GM19438 (cell line): ENCODE measurements around the gene MACROD2.
A peak's percentile ranks its signal among the peaks of the same experiment; 100 is the strongest.

Source experiments
- ATAC-seq: cut with Tn5 transposase; IDR thresholded peaks from one replicate; pipeline ENCODE4 v1.9.1; 2021; ENCODE audit warnings: low read depth; ENCODE audit not compliant: unreplicated experiment

The MACROD2 gene

GRCh38 chr20:15637950-15638754 lies 1642.8 kb downstream of the MACROD2 start:
- ATAC-seq: no peak

DNA sequence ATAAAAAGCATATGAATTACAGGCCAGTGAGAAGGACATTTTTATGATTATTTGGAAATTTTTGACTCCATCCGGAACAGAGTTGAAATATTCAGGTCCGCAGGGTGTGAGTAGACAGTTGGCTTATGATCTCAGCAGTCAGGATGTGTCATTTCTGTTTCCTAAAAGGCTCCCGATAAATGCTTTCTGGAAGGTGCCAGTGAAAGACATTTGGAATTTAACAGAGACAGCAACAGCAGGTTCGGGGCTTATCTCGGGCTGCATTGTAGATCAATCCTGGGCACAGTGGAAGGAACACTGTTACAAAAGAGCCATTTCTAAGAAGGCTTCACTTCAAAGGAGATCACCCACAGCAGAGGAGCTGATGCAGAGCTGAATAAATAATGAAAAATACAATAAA lies 1643.5 kb downstream of the MACROD2 start:
- ATAC-seq: no peak

DNA sequence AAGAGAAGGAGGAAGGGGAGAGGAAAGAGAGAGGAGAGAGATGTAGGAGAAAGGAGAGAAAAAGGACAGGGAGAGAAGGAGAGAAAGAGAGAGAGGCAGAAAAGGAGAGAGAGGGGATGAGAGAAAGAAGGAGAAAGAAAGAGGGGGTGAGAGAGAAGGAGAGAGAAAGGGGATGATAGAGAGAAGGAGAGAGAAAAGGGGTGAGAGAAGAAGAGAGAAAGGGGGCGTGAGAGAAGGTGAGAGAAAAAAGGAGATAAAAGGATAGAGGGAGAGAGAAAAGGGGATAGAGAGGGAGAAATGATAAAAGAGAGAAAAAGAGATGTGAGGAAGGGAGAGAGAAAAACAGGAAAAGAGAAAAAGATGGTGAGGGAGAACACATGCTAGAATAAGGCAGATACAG lies 1644.5 kb downstream of the MACROD2 start:
- ATAC-seq: no peak

- no peak for ATAC-seq
Measured at GRCh38 chr20:15642109-15642508, 1646.8 kb downstream of the MACROD2 start.

DNA sequence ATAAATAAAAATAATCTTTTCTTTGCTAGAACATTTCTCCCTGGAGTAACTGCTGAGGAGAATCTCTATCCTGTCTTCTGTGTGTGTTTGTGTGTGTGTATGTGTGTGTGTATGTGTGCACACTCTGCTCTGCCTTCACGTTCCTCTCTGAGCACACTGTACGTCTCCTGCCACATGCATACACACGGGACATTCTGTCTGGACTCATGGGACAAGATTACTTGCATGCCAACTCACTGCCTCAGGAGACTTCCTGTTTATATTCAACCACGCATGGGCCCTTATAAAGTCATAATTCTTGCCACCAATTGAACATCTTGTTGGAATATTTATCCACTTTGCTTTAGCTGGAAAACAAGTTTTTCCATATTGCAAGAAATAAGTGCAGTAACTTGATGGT lies 1647.4 kb downstream of the MACROD2 start:
- no peak for ATAC-seq

GRCh38 chr20:15643713-15644112 lies 1648.4 kb downstream of the MACROD2 start:
- ATAC-seq: no peak

DNA sequence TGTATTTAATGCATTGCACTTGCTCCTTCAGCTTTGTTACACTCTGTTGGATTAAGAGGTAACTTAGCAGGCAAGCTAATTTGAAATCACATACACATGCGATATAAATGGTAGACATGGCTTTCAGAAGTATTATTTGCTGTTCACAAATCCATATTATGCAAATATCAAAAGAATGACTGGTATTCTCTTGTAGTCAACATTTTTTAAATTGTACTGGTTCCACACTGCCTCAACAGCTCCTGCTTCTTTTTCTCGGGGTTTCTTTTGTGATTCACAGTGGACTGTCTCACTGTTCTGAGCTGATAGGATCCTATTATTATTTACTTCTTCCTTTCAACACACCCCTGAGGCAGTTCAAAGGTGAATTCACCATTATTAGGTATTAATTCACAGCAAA lies 1650.5 kb downstream of the MACROD2 start:
- ATAC-seq: no peak

GRCh38 chr20:15653396-15654207 lies 1658.3 kb downstream of the MACROD2 start:
- ATAC-seq: no peak

- peak; percentile 96 for ATAC-seq
Measured at GRCh38 chr20:15654208-15654649, 1658.9 kb downstream of the MACROD2 start.

DNA sequence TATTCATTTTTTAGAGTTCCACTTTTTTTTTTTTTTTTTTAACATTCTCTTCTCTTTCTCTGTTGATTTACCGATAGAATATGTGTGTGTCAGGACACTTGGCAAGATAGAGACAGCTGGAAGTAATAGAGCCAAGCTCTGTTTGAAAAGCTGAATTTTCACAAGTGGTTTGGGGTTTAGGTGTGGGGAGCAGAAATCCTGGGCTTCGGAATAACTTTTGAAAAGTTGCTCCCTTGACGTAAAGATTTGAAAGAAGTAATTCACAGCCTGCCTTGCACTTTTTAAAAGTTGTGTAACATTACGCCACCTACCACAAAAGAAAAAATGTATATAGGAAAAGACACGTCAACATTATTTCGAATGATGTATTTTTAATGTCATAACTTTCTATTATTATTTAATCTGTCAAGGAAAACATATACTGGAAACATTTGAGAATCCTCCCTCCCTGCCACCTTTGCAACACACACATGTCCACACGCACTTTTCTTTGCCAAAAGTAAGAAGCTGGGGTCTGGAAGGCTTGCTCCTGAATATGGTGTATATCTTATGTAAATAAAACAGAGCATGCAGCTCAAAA lies 1660.1 kb downstream of the MACROD2 start:
- no peak for ATAC-seq

- no peak for ATAC-seq
Measured at GRCh38 chr20:15656124-15656523, 1660.8 kb downstream of the MACROD2 start.

DNA sequence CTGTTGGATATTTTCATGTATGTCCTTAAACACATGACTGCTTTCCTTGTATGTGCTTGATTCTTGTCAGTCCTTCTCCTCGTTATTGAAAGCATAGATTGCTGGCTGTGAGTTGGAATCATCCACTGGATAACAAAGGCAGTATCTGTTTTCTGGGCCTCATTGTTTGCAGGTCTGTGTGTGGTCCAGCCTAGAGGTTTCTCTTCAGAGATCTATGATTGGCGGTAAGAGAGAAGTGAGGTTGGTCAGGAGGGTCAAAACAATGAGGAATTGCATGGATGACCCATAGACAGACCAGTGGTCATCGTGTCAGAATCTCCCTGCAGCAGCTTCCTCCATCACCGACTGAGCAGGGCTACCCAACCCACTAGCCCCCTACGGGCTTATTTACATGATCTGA lies 1663.0 kb downstream of the MACROD2 start:
- ATAC-seq: no peak

DNA sequence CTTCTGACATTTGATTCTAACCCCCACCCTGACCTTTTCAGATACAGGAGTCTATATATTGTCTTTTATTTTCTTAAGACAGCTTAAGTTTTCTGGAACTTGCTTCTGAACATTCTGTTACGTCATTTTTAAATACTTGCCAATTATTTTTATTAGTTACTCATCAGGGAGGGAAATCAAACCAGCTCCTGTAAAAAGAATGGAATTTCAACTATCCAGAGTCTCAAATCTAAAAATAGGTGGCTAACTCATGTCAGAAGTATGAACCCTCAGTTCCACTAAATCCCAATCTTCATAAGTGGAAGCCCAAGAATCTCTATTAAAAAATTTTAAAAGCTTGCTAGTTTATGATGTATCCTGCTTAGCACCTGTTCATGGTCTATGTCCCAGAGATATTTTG lies 1677.9 kb downstream of the MACROD2 start:
- ATAC-seq: no peak

GRCh38 chr20:15674253-15675060 lies 1679.1 kb downstream of the MACROD2 start:
- no peak for ATAC-seq

- no peak for ATAC-seq
Measured at GRCh38 chr20:15675061-15675514, 1679.8 kb downstream of the MACROD2 start.

DNA sequence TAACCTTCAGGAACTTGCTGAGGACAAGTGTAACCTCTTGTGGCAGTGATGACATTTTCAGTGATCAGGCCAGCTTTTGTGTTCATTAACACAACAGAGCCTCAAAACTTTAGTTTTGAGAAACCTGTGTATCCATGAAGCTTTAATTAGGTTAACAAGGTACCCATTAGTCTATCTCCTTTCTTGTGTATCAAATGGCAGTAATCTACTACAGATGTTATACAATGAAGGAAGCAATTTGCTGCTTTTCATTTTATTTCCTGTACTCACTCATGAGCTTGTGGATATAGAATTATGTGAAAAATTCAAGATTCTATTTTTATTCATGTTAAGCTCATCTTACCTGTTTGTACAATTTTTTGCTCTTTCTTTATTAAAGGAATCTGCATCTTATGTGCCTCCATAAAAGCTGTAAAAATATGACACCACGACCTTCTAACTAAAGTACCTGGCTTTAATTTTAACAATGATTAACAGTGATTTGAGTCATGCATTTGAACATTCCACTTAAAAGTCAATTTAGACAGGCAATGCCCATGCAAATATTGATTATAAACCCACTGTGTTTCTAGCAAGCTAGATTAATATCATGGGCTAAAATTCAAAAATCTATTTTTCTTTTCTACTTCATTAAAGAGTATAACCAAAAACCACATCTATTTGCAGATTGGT lies 1680.6 kb downstream of the MACROD2 start:
- no peak for ATAC-seq

- no peak for ATAC-seq
Measured at GRCh38 chr20:15676815-15677214, 1681.5 kb downstream of the MACROD2 start.

- ATAC-seq: no peak
Measured at GRCh38 chr20:15682690-15683089, 1687.4 kb downstream of the MACROD2 start.

DNA sequence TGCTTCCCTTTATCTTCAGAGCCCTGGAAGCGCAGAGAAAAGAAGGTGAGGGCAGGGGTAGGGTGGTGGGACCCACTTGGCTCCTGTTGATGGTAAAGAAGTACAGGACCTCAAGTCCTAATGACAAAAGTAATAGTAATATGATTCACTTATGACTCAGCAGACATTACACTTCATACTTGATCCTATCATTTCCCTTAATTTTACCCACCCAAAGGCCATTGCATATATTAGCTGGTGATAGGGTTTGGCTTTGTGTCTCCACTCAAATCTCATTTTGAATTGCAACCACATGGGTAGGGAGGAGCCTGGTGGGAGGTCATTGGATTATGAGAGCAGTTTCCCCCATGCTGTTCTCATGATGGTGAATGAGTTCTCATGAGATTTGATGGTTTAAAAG lies 1697.3 kb downstream of the MACROD2 start:
- no peak for ATAC-seq
